Breast epithelium (tissue), 4 donors: ENCODE data around the gene PLEKHA5. TPM values are rescaled to one million over a fixed set of nuclear protein-coding genes. Genes with fewer than 3 reads are reported as not detected.

Experiments
- DNase-seq, 2 donors: peaks; one replicate each; pipeline ENCODE4 v3.0.0-alpha.2; 2019; ENCODE audit warnings: low spot score in 2 of 2
- H3K27ac ChIP-seq, 2 donors: fragments of 200-600 bp; sonication (generic) in 1 of 2; one replicate each; pipeline ENCODE4 v1.5.1; 2016 to 2019; ENCODE audit warnings: mild to moderate bottlenecking in 1 of 2
- H3K27me3 ChIP-seq, 2 donors: fragments of 200-600 bp; sonication (generic) in 1 of 2; one replicate each; pipeline versions ENCODE4 v1.5.1 to v1.6.0; 2017 to 2019; ENCODE audit warnings: control low read depth in 1 of 2, mild to moderate bottlenecking in 1 of 2
- H3K36me3 ChIP-seq: fragments of 200-600 bp; one replicate; pipeline ENCODE4 v1.5.1; 2019
- H3K4me1 ChIP-seq, 2 donors: fragments of 200-600 bp; sonication (generic); one replicate each; pipeline ENCODE4 v1.5.1; 2016 to 2019; ENCODE audit warnings: control low read depth in 1 of 2
- H3K4me3 ChIP-seq, 3 donors: fragments of 200-600 bp; sonication (generic); 1 replicate in 2 of 3; 2 replicates in 1 of 3; pipeline ENCODE4 v1.5.1; 2016 to 2019; ENCODE audit warnings: mild to moderate bottlenecking in 3 of 3, moderate library complexity in 2 of 3
- H3K9me3 ChIP-seq, 2 donors: fragments of 200-600 bp; sonication (generic) in 1 of 2; one replicate each; pipeline ENCODE4 v1.5.1; 2016 to 2019; ENCODE audit warnings: control low read depth in 1 of 2
- CTCF ChIP-seq, 3 donors: fragments of 450-650 bp; IDR thresholded peaks; one replicate each; pipeline ENCODE4 v1.5.1; 2016 to 2017; ENCODE audit warnings: antibody characterized with exemption in 3 of 3, mild to moderate bottlenecking in 3 of 3, moderate library complexity in 3 of 3
- POLR2A ChIP-seq: fragments of 450-650 bp; IDR thresholded peaks from one replicate; pipeline ENCODE4 v1.6.1; 2016; ENCODE audit warnings: antibody characterized with exemption, mild to moderate bottlenecking, moderate library complexity
- POLR2AphosphoS5 ChIP-seq, 3 donors: sonication (generic); formaldehyde crosslinking; IDR thresholded peaks; one replicate each; pipeline ENCODE4 v1.6.1; 2017; ENCODE audit warnings: antibody characterized with exemption in 3 of 3
- intact Hi-C: fragments of 100-400 bp; cut with DNase I; formaldehyde crosslinking; loops from one replicate; pipeline ENCODE4 v1.15.1; 2023; ENCODE audit warnings: low total_unique reads
- total RNA-seq, 3 donors: library from RNA; depleted of rRNA; stranded (reverse); fragments of >200 nt; gene quantifications; one replicate each; pipeline ENCODE4 v1.1.0, GENCODE V29; 2016

The PLEKHA5 gene
- total RNA-seq, 3 donors from 2014 or later, result 21.1 to 55.5 (median 49.8) TPM

- no peak for TF ChIP-seq POLR2AphosphoS5 (IDR thresholded peaks at IDR 0.05)
- TF ChIP-seq POLR2A, result no peak
- no peak for TF ChIP-seq CTCF (IDR thresholded peaks at IDR 0.05)
- Histone ChIP-seq H3K9me3 (peaks cover 13 to 28% of the 10 kb centered on the region in 2 donors), H3K36me3 (no peaks in the 10 kb centered on the region), H3K27ac (peak overlapping the region; percentile 92), H3K27me3 (no peaks in the 10 kb centered on the region), H3K4me1 (no peaks in the 10 kb centered on the region), H3K4me3 (no peak overlapping the region)
- intact Hi-C loops, result no loop called here
- no peak for DNase-seq
These were observed 1.0 kb upstream of the PLEKHA5 start for GRCh38 chr12:19128485-19128884.

- DNase-seq, result no peak
- TF ChIP-seq POLR2AphosphoS5 (IDR thresholded peaks at IDR 0.05), result no peak
- no peak for TF ChIP-seq POLR2A
- no peak for TF ChIP-seq CTCF (IDR thresholded peaks at IDR 0.05)
- H3K27ac ChIP-seq, result peak overlapping the region; percentile 92
- H3K9me3 ChIP-seq, result peaks cover 13 to 28% of the 10 kb centered on the region in 2 donors
- no peaks in the 10 kb centered on the region for H3K27me3 ChIP-seq
- peak overlapping the region; percentile 33 to 95 (median 82) for H3K4me3 ChIP-seq
- intact Hi-C loops, result no loop called here
- H3K36me3 ChIP-seq, result no peaks in the 10 kb centered on the region
- no peaks in the 10 kb centered on the region for H3K4me1 ChIP-seq
These were observed 429 bp upstream of the PLEKHA5 start for GRCh38 chr12:19129122-19129485.

- DNase-seq, result peak; percentile 24 to 54
- Histone ChIP-seq H3K4me3 (peak overlapping the region; percentile 79 to 95 (median 82)), H3K27me3 (no peaks in the 10 kb centered on the region), H3K4me1 (no peaks in the 10 kb centered on the region), H3K36me3 (no peaks in the 10 kb centered on the region), H3K27ac (peak overlapping the region; percentile 92), H3K9me3 (peaks cover 13 to 28% of the 10 kb centered on the region in 2 donors)
- TF ChIP-seq POLR2A (no peak), CTCF (IDR thresholded peaks at IDR 0.05) (no peak), POLR2AphosphoS5 (IDR thresholded peaks at IDR 0.05) (no peak)
- intact Hi-C loops, result no loop called here
These were observed 891 bp downstream of the PLEKHA5 start for GRCh38 chr12:19130224-19131024.

GRCh38 chr12:19131025-19131444 lies 1.5 kb downstream of the PLEKHA5 start:
- peak overlapping the region; percentile 79 to 95 (median 82) for H3K4me3 ChIP-seq
- no peaks in the 10 kb centered on the region for H3K4me1 ChIP-seq
- peak in 1 of 2 donors; percentile 21 for DNase-seq
- H3K27me3 ChIP-seq, result no peaks in the 10 kb centered on the region
- no peak for TF ChIP-seq POLR2A
- no peak for TF ChIP-seq CTCF (IDR thresholded peaks at IDR 0.05)
- no peak for TF ChIP-seq POLR2AphosphoS5 (IDR thresholded peaks at IDR 0.05)
- peaks cover 13 to 24% of the 10 kb centered on the region in 2 donors for H3K9me3 ChIP-seq
- H3K36me3 ChIP-seq, result no peaks in the 10 kb centered on the region
- peak overlapping the region; percentile 92 for H3K27ac ChIP-seq
- intact Hi-C loops, result no loop called here

- H3K9me3 ChIP-seq, result no peaks in the 10 kb centered on the region
- H3K27ac ChIP-seq, result no peak overlapping the region
- no peaks in the 10 kb centered on the region for H3K36me3 ChIP-seq
- no peaks in the 10 kb centered on the region for H3K4me1 ChIP-seq
- DNase-seq, result no peak
- no peak overlapping the region for H3K4me3 ChIP-seq
- no peak for TF ChIP-seq CTCF (IDR thresholded peaks at IDR 0.05)
- no peak for TF ChIP-seq POLR2AphosphoS5 (IDR thresholded peaks at IDR 0.05)
- TF ChIP-seq POLR2A, result no peak
- H3K27me3 ChIP-seq, result no peaks in the 10 kb centered on the region
- intact Hi-C loops, result no loop called here
These were observed 9.0 kb downstream of the PLEKHA5 start for GRCh38 chr12:19138551-19138950.
